Measurements from ENCODE around the gene COL18A1. TPM values are rescaled to one million over a fixed set of nuclear protein-coding genes. Genes with fewer than 3 reads are reported as not detected.

Gene COL18A1
- total and polyA plus RNA-seq, 10 donors = 35.0 to 208 (median 86.4) TPM

DNA sequence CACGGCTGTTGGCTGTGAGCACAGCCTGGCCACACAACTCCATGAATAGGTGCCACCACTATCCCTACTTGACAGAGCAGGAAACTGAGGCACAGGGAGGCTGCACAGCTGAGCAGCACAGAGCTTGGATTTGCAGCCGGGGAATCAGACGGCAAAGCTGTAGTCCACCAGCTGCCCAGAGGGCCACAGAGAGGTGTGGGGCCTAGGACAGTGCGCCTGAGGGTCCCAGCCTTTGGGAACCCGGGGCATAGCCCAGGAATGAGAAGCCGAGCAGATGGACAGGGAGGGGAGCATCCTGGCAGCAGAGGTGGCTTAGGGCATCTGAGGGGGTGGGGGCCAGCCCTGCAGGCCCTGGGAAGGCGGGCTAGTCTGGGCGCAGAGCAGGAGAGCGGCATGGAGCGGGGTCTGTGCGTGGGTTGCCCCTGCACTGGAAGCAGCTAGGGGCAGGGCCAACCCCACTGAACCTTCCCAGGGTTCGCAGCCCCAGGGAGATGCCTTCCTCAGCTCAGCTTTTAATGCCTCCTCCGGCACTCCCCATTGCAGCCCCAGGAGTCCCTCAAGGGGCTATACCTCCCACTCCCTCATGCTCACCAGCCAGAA lies 46.2 kb upstream of the COL18A1 start:
- TF ChIP-seq POLR2AphosphoS5 (IDR thresholded peaks at IDR 0.05) (no peak), POLR2A (IDR thresholded peaks at IDR 0.05) (no peak)
- TF ChIP-seq, protein P1, sequence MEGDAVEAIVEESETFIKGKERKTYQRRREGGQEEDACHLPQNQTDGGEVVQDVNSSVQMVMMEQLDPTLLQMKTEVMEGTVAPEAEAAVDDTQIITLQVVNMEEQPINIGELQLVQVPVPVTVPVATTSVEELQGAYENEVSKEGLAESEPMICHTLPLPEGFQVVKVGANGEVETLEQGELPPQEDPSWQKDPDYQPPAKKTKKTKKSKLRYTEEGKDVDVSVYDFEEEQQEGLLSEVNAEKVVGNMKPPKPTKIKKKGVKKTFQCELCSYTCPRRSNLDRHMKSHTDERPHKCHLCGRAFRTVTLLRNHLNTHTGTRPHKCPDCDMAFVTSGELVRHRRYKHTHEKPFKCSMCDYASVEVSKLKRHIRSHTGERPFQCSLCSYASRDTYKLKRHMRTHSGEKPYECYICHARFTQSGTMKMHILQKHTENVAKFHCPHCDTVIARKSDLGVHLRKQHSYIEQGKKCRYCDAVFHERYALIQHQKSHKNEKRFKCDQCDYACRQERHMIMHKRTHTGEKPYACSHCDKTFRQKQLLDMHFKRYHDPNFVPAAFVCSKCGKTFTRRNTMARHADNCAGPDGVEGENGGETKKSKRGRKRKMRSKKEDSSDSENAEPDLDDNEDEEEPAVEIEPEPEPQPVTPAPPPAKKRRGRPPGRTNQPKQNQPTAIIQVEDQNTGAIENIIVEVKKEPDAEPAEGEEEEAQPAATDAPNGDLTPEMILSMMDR (IDR thresholded peaks at IDR 0.05 in 8 of 11, conservative IDR thresholded peaks at IDR 0.05 in 3 of 11) = no peak
- no peak for DNase-seq
- Histone ChIP-seq H3K27me3 (replicated peaks in 1 of 7) (peaks cover 0 to 33% (median 0%) of the 10 kb centered on the region in 7 donors), H3K4me3 (no peak overlapping the region), H3K27ac (peak overlapping the region in 2 of 8 donors; percentile 76 to 80), H3K9me3 (no peaks in the 10 kb centered on the region), H3K4me1 (peaks cover 0 to 25% (median 7%) of the 10 kb centered on the region in 6 donors), H3K36me3 (no peaks in the 10 kb centered on the region)
- 87 to 92% (median 89%) methylated on average over 13 of the region's 13 CpGs for WGBS, 5 donors
- intact Hi-C loops (cut with DNase I; ENCODE audit: low total_unique reads) = no loop called here

GRCh38 chr21:45359451-45360217 lies 45.3 kb upstream of the COL18A1 start:
- Histone ChIP-seq H3K4me1 (peaks cover 0 to 33% (median 14%) of the 10 kb centered on the region in 6 donors), H3K27ac (no peak overlapping the region), H3K4me3 (no peak overlapping the region), H3K27me3 (replicated peaks in 1 of 7) (peaks cover 0 to 33% (median 0%) of the 10 kb centered on the region in 7 donors), H3K36me3 (no peaks in the 10 kb centered on the region), H3K9me3 (no peaks in the 10 kb centered on the region)
- no peak for DNase-seq
- intact Hi-C loops (cut with DNase I; ENCODE audit: low total_unique reads) = no loop called here
- WGBS, 5 donors = 82 to 94% (median 89%) methylated on average over 26 of the region's 26 CpGs
- no peak for TF ChIP-seq POLR2A (IDR thresholded peaks at IDR 0.05)

DNA sequence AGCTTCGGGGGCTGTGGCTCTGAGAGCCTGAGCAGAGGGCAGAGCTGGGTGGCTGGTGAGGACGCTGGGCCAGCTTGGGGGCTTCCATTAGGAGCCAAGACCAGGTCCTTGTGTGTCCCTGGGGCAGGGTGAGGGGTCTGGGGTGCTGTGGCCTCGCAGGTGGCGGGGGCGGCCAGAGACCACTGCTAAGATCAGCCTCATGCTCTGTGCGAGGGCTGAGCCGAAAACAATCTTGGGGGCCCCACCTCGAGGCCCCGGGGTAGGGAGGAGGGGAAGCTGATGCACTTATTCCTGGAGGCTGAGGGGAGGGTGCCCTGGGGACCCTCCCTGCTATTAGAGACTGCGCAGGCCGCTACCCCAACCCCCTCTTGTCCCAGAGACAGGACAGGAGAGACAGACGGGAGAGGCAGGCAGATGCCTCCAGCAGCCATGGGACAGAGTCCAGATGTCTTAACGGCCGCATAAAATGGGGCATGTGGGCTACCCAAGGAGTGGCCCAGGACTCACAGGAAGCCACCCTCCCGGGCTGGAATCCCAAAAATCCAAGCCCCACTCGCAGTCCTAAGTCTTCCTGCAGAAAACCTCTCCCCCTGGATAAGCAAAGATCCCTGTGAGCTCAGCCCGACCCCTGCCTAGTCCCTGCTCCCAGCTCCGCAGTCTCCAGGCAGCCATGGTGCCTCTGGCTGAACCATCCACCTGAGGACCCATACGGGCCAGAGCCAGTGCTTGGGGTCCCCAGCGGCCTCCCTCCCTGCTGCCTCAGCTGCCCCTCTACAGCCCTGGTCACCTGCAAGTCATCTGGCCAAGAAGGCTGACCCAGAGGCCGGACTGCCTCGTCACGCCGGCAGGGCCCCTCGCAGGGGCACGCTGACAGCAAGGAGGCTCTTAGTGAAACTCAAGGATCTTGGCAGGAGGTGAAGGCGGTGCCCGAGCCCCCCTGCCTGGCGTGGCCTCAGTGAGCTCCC lies 43.6 kb upstream of the COL18A1 start:
- intact Hi-C loops (cut with DNase I; ENCODE audit: low total_unique reads) = no loop called here
- peaks cover 0 to 42% (median 13%) of the 10 kb centered on the region in 6 donors for H3K4me1 ChIP-seq
- WGBS, 5 donors = 80 to 86% (median 82%) methylated on average over 18 to 29 of the region's 29 CpGs

More for the DNA sequence above, 43.6 kb upstream of the COL18A1 start:
- Histone ChIP-seq H3K4me3 (no peak overlapping the region), H3K27me3 (replicated peaks in 1 of 7) (peaks cover 0 to 28% (median 0%) of the 10 kb centered on the region in 7 donors), H3K27ac (peak overlapping the region in 3 of 8 donors; percentile 3 to 88 (median 26)), H3K9me3 (no peaks in the 10 kb centered on the region), H3K36me3 (no peaks in the 10 kb centered on the region)
- TF ChIP-seq POLR2AphosphoS5 (IDR thresholded peaks at IDR 0.05) = no peak
- no peak for TF ChIP-seq POLR2A (IDR thresholded peaks at IDR 0.05)
- TF ChIP-seq, protein P1 (IDR thresholded peaks at IDR 0.05 in 8 of 11, conservative IDR thresholded peaks at IDR 0.05 in 3 of 11) = no peak
- no peak for DNase-seq

Data from spleen (tissue), 11 donors.